Lung (tissue), 12 donors: Measurements from ENCODE around the gene NFE2L2. TPM values are rescaled to one million over a fixed set of nuclear protein-coding genes. Genes with fewer than 3 reads are reported as not detected.
"Not testable (repeated sequence)": the region's sequence is repeated elsewhere in the genome, so short reads cannot be mapped to it uniquely, and the experiment has no call there.

Experiments
- ATAC-seq: fragments of 200-7000 bp; cut with Tn5 transposase; one replicate; pipeline ENCODE4 v1.9.1; 2020; ENCODE audit warnings: moderate number of reproducible peaks; ENCODE audit not compliant: insufficient read depth, low FRiP score
- DNase-seq, 3 donors: peaks; one replicate each; pipeline ENCODE4 v3.0.0-alpha.2; 2013 to 2017
- H3K27ac ChIP-seq, 2 donors: one replicate each; pipeline ENCODE4 v1.5.1; 2013; ENCODE audit warnings: mild to moderate bottlenecking in 2 of 2, moderate library complexity in 2 of 2, control low read depth in 1 of 2, inconsistent platforms in 1 of 2, low read depth in 1 of 2, low read length in 1 of 2
- H3K27me3 ChIP-seq, 3 donors: one replicate each; pipeline ENCODE4 v1.5.1; 2013; ENCODE audit warnings: low read length in 2 of 3; ENCODE audit not compliant: control insufficient read depth in 3 of 3, insufficient read depth in 3 of 3
- H3K36me3 ChIP-seq, 4 donors: one replicate each; pipeline ENCODE4 v1.5.1; 2013; ENCODE audit warnings: low read length in 4 of 4, mild to moderate bottlenecking in 1 of 4, moderate library complexity in 1 of 4; ENCODE audit not compliant: control insufficient read depth in 4 of 4, insufficient read depth in 4 of 4
- H3K4me1 ChIP-seq, 5 donors: one replicate each; pipeline ENCODE4 v1.5.1; 2013; ENCODE audit warnings: low read length in 5 of 5, mild to moderate bottlenecking in 2 of 5, moderate library complexity in 1 of 5; ENCODE audit not compliant: control insufficient read depth in 5 of 5, insufficient read depth in 5 of 5
- H3K4me3 ChIP-seq: one replicate; pipeline ENCODE4 v1.5.1; 2013; ENCODE audit warnings: mild to moderate bottlenecking, control low read depth, moderate library complexity
- H3K9ac ChIP-seq, 2 donors: one replicate each; pipeline ENCODE4 v1.5.1; 2013; ENCODE audit warnings: low read length in 2 of 2, control low read depth in 1 of 2; ENCODE audit not compliant: insufficient read depth in 1 of 2
- H3K9me3 ChIP-seq, 4 donors: one replicate each; pipeline ENCODE4 v1.5.1; 2013; ENCODE audit warnings: low read length in 3 of 4, mild to moderate bottlenecking in 1 of 4, moderate library complexity in 1 of 4; ENCODE audit not compliant: control insufficient read depth in 4 of 4, insufficient read depth in 3 of 4
- WGBS, 2 donors: extraction: QIAGEN DNeasy Blood & Tissue Kit; methylation state at CpG; one replicate each; pipeline ENCODE4 v1.1.7; 2013; 5-methylcytosine and 5-hydroxymethylcytosine counted together
- polyA plus RNA-seq, 2 donors: library from polyadenylated mRNA; stranded (reverse); fragments of 200-250 nt; gene quantifications; one replicate each; pipeline ENCODE4 v1.2.1, GENCODE V29; 2013
- total RNA-seq, 2 donors: library from RNA; depleted of rRNA in 1 of 2; stranded (reverse); fragments of >200 nt in 1 of 2; gene quantifications; one replicate each; pipeline ENCODE4 v1.2.1, GENCODE V29; 2014 to 2021
- TF ChIP-seq, protein P1 (sequence below): IDR thresholded peaks from 2 replicates; pipeline ENCODE4 v1.5.1; 2012; ENCODE audit warnings: mild to moderate bottlenecking; ENCODE audit errors: control extremely low read depth, extremely low read depth
- donor health status: control.
- donor health status: control.
- donor health status: Bipolar disorder and iron deficiency.
- donor health status: healthy.
- donor health status: DM: yes; HTN: yes; CAD: no.

Gene NFE2L2
- total and polyA plus RNA-seq, 4 donors, result 45.5 to 145 (median 80.6) TPM

DNA sequence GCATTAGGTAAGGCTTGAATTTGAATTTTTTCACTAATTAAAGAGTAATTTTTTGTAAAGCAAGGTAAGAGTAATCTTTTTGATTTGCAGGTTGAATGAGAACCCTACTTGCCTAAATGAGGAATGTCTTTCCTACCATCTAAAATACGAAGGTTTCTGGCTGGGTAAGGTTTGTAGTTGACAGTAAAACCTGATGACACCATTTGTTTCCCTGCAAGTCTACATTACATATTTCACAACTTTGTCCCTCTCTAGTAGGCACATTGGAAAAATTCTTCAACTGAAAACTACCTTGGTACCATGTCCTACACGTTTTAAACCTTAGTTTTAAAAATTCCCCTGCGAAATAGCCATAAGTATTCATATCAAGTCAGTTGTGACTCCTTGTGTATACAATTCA is 42.6 kb downstream of the NFE2L2 start:
- Histone ChIP-seq H3K27ac (no peak overlapping the region), H3K9ac (peak overlapping the region in 1 of 2 donors; percentile 5), H3K4me1 (peaks cover 0 to 5% (median 0%) of the 10 kb centered on the region in 5 donors), H3K36me3 (peaks cover 16 to 45% (median 33%) of the 10 kb centered on the region in 4 donors), H3K27me3 (no peaks in the 10 kb centered on the region), H3K9me3 (no peaks in the 10 kb centered on the region), H3K4me3 (no peak overlapping the region)
- TF ChIP-seq, protein P1, sequence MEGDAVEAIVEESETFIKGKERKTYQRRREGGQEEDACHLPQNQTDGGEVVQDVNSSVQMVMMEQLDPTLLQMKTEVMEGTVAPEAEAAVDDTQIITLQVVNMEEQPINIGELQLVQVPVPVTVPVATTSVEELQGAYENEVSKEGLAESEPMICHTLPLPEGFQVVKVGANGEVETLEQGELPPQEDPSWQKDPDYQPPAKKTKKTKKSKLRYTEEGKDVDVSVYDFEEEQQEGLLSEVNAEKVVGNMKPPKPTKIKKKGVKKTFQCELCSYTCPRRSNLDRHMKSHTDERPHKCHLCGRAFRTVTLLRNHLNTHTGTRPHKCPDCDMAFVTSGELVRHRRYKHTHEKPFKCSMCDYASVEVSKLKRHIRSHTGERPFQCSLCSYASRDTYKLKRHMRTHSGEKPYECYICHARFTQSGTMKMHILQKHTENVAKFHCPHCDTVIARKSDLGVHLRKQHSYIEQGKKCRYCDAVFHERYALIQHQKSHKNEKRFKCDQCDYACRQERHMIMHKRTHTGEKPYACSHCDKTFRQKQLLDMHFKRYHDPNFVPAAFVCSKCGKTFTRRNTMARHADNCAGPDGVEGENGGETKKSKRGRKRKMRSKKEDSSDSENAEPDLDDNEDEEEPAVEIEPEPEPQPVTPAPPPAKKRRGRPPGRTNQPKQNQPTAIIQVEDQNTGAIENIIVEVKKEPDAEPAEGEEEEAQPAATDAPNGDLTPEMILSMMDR, result no peak
- ATAC-seq (no peak), DNase-seq (no peak)
- 87 to 93% methylated on average over 3 of the region's 3 CpGs for WGBS, 2 donors

- Histone ChIP-seq H3K4me3 (no peak overlapping the region), H3K9me3 (no peaks in the 10 kb centered on the region), H3K4me1 (peaks cover 0 to 7% (median 0%) of the 10 kb centered on the region in 5 donors), H3K27ac (no peak overlapping the region), H3K9ac (peak overlapping the region in 1 of 2 donors; percentile 5), H3K27me3 (no peaks in the 10 kb centered on the region), H3K36me3 (peaks cover 16 to 48% (median 35%) of the 10 kb centered on the region in 4 donors)
- DNase-seq (no peak), ATAC-seq (no peak)
- TF ChIP-seq, protein P1, result no peak
- 94 to 97% methylated on average over 3 of the region's 3 CpGs for WGBS, 2 donors
These were observed 43.0 kb downstream of the NFE2L2 start for GRCh38 chr2:177221534-177221933.

DNA sequence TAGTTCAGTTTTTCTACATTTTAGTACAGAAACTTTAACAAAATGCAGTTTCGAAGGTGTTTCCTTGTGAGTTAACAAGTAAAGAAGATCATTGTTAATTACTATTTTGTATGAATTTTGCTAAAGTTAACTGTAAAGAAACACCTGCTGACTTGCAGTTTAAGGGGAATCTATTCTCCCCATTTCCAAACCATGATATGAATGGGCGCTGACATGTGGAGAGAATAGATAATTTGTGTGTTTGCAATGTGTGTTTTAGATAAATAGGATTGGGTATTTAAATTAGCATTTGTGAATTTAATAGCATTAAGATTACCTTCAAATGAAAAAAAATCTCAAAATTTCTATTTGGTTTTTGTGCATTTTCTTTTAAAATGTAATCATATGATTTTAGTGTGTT is 44.7 kb downstream of the NFE2L2 start:
- DNase-seq, ATAC-seq, H3K9ac ChIP-seq, H3K9me3 ChIP-seq, H3K27ac ChIP-seq, H3K4me3 ChIP-seq, H3K27me3 ChIP-seq: not testable (repeated sequence)
- WGBS, 2 donors, result 98 to 100% methylated on average over 2 of the region's 2 CpGs
- peaks cover 0 to 17% (median 6%) of the 10 kb centered on the region in 5 donors for H3K4me1 ChIP-seq
- H3K36me3 ChIP-seq, result peaks cover 21 to 57% (median 41%) of the 10 kb centered on the region in 4 donors

DNA sequence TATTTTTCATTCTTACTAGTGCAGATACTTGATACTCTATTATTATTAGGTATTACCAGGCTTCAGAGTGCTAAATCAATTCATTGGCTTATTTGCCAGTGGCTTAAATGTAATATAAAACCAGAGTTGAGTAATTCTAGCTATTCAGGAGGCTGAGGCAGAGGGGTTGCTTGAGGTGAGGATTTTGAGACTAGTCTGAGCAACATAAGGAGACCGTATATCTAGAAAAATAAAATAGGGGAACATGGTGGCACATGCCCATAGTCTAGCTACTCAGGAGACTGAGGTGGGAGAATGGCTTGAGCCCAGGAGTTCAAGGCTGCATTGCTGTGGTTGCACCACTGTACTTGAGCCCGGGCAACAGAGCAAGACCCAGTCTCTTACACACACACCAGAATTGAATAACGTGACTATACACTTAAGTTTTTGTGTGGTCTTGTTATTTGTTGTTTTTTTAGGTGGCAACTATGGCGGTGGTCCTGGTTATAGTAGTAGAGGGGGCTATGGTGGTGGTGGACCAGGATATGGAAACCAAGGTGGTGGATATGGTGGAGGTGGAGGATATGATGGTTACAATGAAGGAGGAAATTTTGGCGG is 47.2 kb downstream of the NFE2L2 start:
- TF ChIP-seq, protein P1, result no peak
- peaks cover 0 to 19% (median 6%) of the 10 kb centered on the region in 5 donors for H3K4me1 ChIP-seq
- no peaks in the 10 kb centered on the region for H3K9me3 ChIP-seq
- peaks cover 17 to 55% (median 41%) of the 10 kb centered on the region in 4 donors for H3K36me3 ChIP-seq
- H3K9ac ChIP-seq, result no peak overlapping the region
- 89 to 92% methylated on average over 5 of the region's 5 CpGs for WGBS, 2 donors
- no peaks in the 10 kb centered on the region for H3K27me3 ChIP-seq
- ATAC-seq (no peak), DNase-seq (no peak)
- H3K4me3 ChIP-seq, result no peak overlapping the region
- H3K27ac ChIP-seq, result no peak overlapping the region
